ENCODE measurements around the gene PPP1R9A. TPM values are rescaled to one million over a fixed set of nuclear protein-coding genes. Genes with fewer than 3 reads are reported as not detected.

Gene PPP1R9A
- total and polyA plus RNA-seq, 10 of the 15 experiments (the other 5 are each of a cell fraction or from before 2014, with no cell fraction given): 0.04 to 0.12 TPM; not detected in 8

GRCh38 chr7:94969434-94970084 is 62.2 kb downstream of the PPP1R9A start (continued):
- no peak for TF ChIP-seq IRF5 (IDR thresholded peaks at IDR 0.05; ENCODE audit: borderline replicate concordance)

- no peak overlapping the region for H2AFZ ChIP-seq (ENCODE audit: control insufficient read depth, low read depth, low read length)
- H3K4me1 ChIP-seq (ENCODE audit: control insufficient read depth, insufficient read depth, low read length): no peaks in the 10 kb centered on the region
- 23% methylated on average over 7 of the region's 7 CpGs for WGBS (ENCODE audit: insufficient coverage, insufficient replicate concordance, low lambda C conversion rate, missing lambda C conversion rate)
- CTCF ChIA-PET: no interaction called here
- ATAC-seq (no peak), DNase-seq (ENCODE audit: low read depth, low spot score) (no peak), FAIRE-seq (no peak)
- H3K9ac ChIP-seq (ENCODE audit: control insufficient read depth, insufficient read depth, low read length): no peak overlapping the region
- H3K79me2 ChIP-seq (ENCODE audit: control insufficient read depth, insufficient read depth, low read length): no peaks in the 10 kb centered on the region
- no peak overlapping the region for H3K4me3 ChIP-seq
- H3K27ac ChIP-seq (ENCODE audit: control insufficient read depth, insufficient read depth): no peak overlapping the region
- intact Hi-C loops (cut with micrococcal nuclease; ENCODE audit: unreplicated experiment) (no loop called here), in situ Hi-C loops (cut with MboI) (no loop called here)
- RAD21 ChIA-PET (ENCODE audit: unreplicated experiment): no interaction called here
- BruUV-seq (replicated peaks): no TSS peak
- H3K36me3 ChIP-seq (ENCODE audit: control insufficient read depth in 2 of 2, insufficient read depth in 2 of 2, low read length in 1 of 2): no peaks in the 10 kb centered on the region
- H3K4me2 ChIP-seq (ENCODE audit: control insufficient read depth, insufficient read depth): no peak overlapping the region
- POLR2A ChIA-PET: no interaction called here
- H3K9me3 ChIP-seq (replicated peaks; ENCODE audit: control insufficient read depth, insufficient read depth, low read length): no peaks in the 10 kb centered on the region
- SMC1A ChIA-PET (ENCODE audit: uncharacterized antibody, unreplicated experiment): no interaction called here
- no peaks in the 10 kb centered on the region for H4K20me1 ChIP-seq (ENCODE audit: control insufficient read depth, insufficient read depth)
- no peaks in the 10 kb centered on the region for H3K27me3 ChIP-seq (replicated peaks in 1 of 2; ENCODE audit: control insufficient read depth in 2 of 2, insufficient read depth in 2 of 2, low read length in 1 of 2)
- TF ChIP-seq MYC (IDR thresholded peaks at IDR 0.05; ENCODE audit: insufficient read depth, insufficient read length, insufficient replicate concordance, low read length, severe bottlenecking): no peak
- TF ChIP-seq EP300 (IDR thresholded peaks at IDR 0.05; ENCODE audit: borderline replicate concordance in 1 of 2, control insufficient read depth in 1 of 2, low read depth in 2 of 2, low read length in 2 of 2): no peak
- TF ChIP-seq PRDM15 (CRISPR knock-in tag; IDR thresholded peaks at IDR 0.05): no peak
- no peak for TF ChIP-seq IRF5 (IDR thresholded peaks at IDR 0.05; ENCODE audit: borderline replicate concordance)
- TF ChIP-seq NR2C1 (IDR thresholded peaks at IDR 0.05): no peak
- TF ChIP-seq YY1 (IDR thresholded peaks at IDR 0.05; ENCODE audit: low read depth, low read length): no peak
- no peak for TF ChIP-seq CREB1 (IDR thresholded peaks at IDR 0.05; ENCODE audit: low read depth)
- TF ChIP-seq TAF1 (IDR thresholded peaks at IDR 0.05; ENCODE audit: borderline replicate concordance, low read depth, low read length): no peak
- TF ChIP-seq CBX3 (IDR thresholded peaks at IDR 0.05; ENCODE audit: borderline replicate concordance, low read depth): no peak
- TF ChIP-seq NRF1 (conservative IDR thresholded peaks at IDR 0.05; ENCODE audit: low read depth, low read length): no peak
- no peak for TF ChIP-seq ATF3 (IDR thresholded peaks at IDR 0.05; ENCODE audit: borderline replicate concordance, extremely low read depth, low read depth, low read length)
- TF ChIP-seq IRF3 (IDR thresholded peaks at IDR 0.05): no peak
- no peak for TF ChIP-seq SMC3 (IDR thresholded peaks at IDR 0.05; ENCODE audit: borderline replicate concordance, low read length)
These were observed 62.7 kb downstream of the PPP1R9A start for GRCh38 chr7:94970085-94970576.

All from GM12878 (cell line).